GM23338 (cell line): ENCODE results near the gene PGP.

Experiments used
- CREB1 ChIP-seq: fragments of 250-450 bp; sonication (Bioruptor Pico); IDR thresholded peaks from 2 replicates; pipeline ENCODE4 v1.5.0; 2020; ENCODE audit warnings: low read depth, mild to moderate bottlenecking, moderate library complexity
- TF ChIP-seq, protein P1 (sequence below), 2 experiments: fragments of 200-600 bp in 1 of 2; sonication (generic) in 1 of 2; conservative IDR thresholded peaks; 2 replicates each; pipeline versions ENCODE4 v1.5.1 to v1.6.1; 2016 to 2017; ENCODE audit warnings: antibody characterized with exemption in 2 of 2, low read depth in 2 of 2, mild to moderate bottlenecking in 2 of 2, moderate library complexity in 1 of 2

DNA sequence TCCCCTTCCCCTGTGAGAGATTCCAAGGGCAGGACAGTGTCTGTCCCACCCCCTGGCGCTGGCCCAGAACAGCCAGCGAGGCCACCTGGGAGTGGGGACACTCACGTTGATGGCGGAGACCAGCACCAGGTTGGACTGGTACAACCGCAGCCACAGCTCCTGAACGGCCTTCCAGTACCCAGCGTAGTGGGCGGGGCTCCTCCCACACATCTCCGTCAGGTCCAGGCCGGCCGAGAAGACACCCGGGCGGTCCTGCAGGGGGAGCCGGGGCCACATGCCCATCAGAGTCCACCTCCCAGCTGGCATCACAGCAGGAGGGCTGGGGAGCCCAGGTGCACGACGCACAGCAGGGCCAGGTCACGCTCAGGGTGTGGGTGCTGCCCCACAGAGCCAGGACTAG, 29.7 kb upstream of the PGP start:
- TF ChIP-seq CREB1, result no peak
- TF ChIP-seq, protein P1, sequence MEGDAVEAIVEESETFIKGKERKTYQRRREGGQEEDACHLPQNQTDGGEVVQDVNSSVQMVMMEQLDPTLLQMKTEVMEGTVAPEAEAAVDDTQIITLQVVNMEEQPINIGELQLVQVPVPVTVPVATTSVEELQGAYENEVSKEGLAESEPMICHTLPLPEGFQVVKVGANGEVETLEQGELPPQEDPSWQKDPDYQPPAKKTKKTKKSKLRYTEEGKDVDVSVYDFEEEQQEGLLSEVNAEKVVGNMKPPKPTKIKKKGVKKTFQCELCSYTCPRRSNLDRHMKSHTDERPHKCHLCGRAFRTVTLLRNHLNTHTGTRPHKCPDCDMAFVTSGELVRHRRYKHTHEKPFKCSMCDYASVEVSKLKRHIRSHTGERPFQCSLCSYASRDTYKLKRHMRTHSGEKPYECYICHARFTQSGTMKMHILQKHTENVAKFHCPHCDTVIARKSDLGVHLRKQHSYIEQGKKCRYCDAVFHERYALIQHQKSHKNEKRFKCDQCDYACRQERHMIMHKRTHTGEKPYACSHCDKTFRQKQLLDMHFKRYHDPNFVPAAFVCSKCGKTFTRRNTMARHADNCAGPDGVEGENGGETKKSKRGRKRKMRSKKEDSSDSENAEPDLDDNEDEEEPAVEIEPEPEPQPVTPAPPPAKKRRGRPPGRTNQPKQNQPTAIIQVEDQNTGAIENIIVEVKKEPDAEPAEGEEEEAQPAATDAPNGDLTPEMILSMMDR (conservative IDR thresholded peaks at IDR 0.05; ENCODE audit: low read depth in 2 of 2), result peak; percentile 26 to 49; a peak in 3 of 4 replicates
